Smooth muscle cell (in vitro differentiated cells): ENCODE data around the gene ETV6. TPM values are rescaled to one million over a fixed set of nuclear protein-coding genes. Genes with fewer than 3 reads are reported as not detected.

Source experiments
- DNase-seq: peaks from one replicate; lab custom pipeline; 2025; ENCODE audit not compliant: unreplicated experiment; lab: John Stamatoyannopoulos, UW
- H2AFZ ChIP-seq: fragments of 200-600 bp; sonication (generic); 2 replicates; pipeline ENCODE4 v1.6.0; 2016; ENCODE audit warnings: antibody characterized with exemption, low read depth, mild to moderate bottlenecking
- H3F3A ChIP-seq: fragments of 200-600 bp; sonication (generic); 2 replicates; pipeline ENCODE4 v1.6.0; 2017; ENCODE audit warnings: antibody characterized with exemption, low read depth
- H3K27ac ChIP-seq: fragments of 200-600 bp; sonication (generic); 2 replicates; pipeline ENCODE4 v1.5.1; 2016; ENCODE audit warnings: low read depth, mild to moderate bottlenecking
- H3K27me3 ChIP-seq: fragments of 200-600 bp; sonication (generic); 2 replicates; pipeline ENCODE4 v1.6.1; 2016; ENCODE audit warnings: low read depth, mild to moderate bottlenecking
- H3K36me3 ChIP-seq: fragments of 200-600 bp; sonication (generic); 2 replicates; pipeline ENCODE4 v1.5.1; 2016; ENCODE audit warnings: low read depth
- H3K4me1 ChIP-seq: fragments of 200-600 bp; sonication (generic); 2 replicates; pipeline ENCODE4 v1.5.1; 2016; ENCODE audit warnings: low read depth
- H3K4me2 ChIP-seq: fragments of 200-600 bp; sonication (generic); 2 replicates; pipeline ENCODE4 v1.6.0; 2016; ENCODE audit warnings: mild to moderate bottlenecking
- H3K4me3 ChIP-seq: fragments of 200-600 bp; sonication (generic); 2 replicates; pipeline ENCODE4 v1.5.1; 2016; ENCODE audit warnings: mild to moderate bottlenecking
- H3K79me2 ChIP-seq: fragments of 200-600 bp; sonication (generic); 2 replicates; pipeline ENCODE4 v1.6.0; 2016; ENCODE audit warnings: low read depth, mild to moderate bottlenecking
- H3K9ac ChIP-seq: fragments of 200-600 bp; sonication (generic); 2 replicates; pipeline ENCODE4 v1.6.0; 2016; ENCODE audit warnings: low read depth
- H3K9me3 ChIP-seq: fragments of 200-600 bp; sonication (generic); replicated peaks from 2 replicates; pipeline ENCODE4 v1.5.1; 2016; ENCODE audit warnings: low read depth
- H4K20me1 ChIP-seq: fragments of 200-600 bp; sonication (generic); 2 replicates; pipeline ENCODE4 v1.6.0; 2016; ENCODE audit warnings: low read depth
- CTCF ChIP-seq: fragments of 200-600 bp; sonication (generic); IDR thresholded peaks from 2 replicates; pipeline ENCODE4 v1.5.1; 2017; ENCODE audit warnings: borderline replicate concordance, mild to moderate bottlenecking, antibody characterized with exemption; ENCODE audit not compliant: insufficient read depth, poor library complexity, severe bottlenecking
- WGBS: methylation state at CpG from one replicate; pipeline ENCODE4 v1.1.7; 2016; ENCODE audit warnings: low lambda C conversion rate; 5-methylcytosine and 5-hydroxymethylcytosine counted together
- polyA plus RNA-seq: library from polyadenylated mRNA; unstranded; fragments of >200 nt; fragmentation: Nextera tagmentation; extraction: Ambion mirVana; gene quantifications from 2 replicates; pipeline ENCODE4 v1.2.1, GENCODE V29; 2016
- total RNA-seq: library from RNA; depleted of rRNA; stranded (reverse); fragments of >200 nt; gene quantifications from 2 replicates; pipeline ENCODE4 v1.2.3, GENCODE V29; 2014

The ETV6 gene
- total and polyA plus RNA-seq, 2 experiments from 2014 or later: 11.5 to 23.8 TPM

DNA sequence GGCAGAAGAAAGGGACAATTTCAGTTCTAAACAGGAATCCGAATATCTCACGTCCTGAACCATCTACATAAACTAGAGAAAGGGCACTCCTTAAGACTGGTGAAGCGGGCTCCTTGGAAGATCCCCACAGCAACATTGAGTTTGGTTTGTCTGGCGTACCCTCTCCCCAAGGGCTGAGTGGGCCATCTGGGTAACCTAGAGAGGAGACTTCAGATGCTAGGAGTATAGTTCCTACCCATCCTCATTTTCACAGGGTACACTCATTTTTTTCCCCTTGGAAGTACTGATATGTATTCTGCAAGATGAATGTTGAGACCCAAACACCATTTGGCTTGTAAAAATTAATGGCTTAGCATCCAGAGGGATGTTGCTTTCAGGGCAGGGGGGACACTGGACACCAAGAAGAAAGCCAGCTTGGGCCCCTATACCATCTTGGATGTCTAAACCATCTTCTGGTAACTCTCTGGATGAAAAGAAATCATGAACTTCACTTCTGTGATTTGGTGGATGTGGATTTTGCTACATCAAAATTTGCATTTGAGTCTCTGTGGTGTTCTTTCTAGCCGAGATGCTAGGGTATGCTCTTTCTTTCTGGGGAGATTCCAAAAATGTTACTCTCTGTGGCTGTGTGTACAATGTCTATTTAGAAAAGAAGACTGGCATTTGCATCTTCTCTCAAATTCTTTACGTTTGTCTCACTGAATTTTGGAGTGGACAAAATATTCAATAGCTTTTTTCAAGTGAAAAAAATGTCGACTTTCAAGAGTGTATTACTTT is 97.7 kb downstream of the ETV6 start:
- Histone ChIP-seq H3K9me3 (no peaks in the 10 kb centered on the region), H3K4me3 (no peak overlapping the region), H3K4me1 (peaks cover 21% of the 10 kb centered on the region), H3K27ac (peak overlapping the region; percentile 81), H3F3A (peaks cover 32% of the 10 kb centered on the region), H2AFZ (no peak overlapping the region), H3K27me3 (no peaks in the 10 kb centered on the region), H4K20me1 (peaks cover 39% of the 10 kb centered on the region), H3K9ac (no peak overlapping the region), H3K79me2 (peaks cover 72% of the 10 kb centered on the region), H3K4me2 (no peak overlapping the region), H3K36me3 (no peaks in the 10 kb centered on the region)
- 97% methylated on average over 7 of the region's 7 CpGs for WGBS
- TF ChIP-seq CTCF: no peak
- no peak for DNase-seq

- H3K27ac ChIP-seq: peak overlapping the region; percentile 81
- peaks cover 69% of the 10 kb centered on the region for H3K79me2 ChIP-seq
- H3K9me3 ChIP-seq: no peaks in the 10 kb centered on the region
- H3K9ac ChIP-seq: no peak overlapping the region
- H3F3A ChIP-seq: peaks cover 31% of the 10 kb centered on the region
- H3K4me2 ChIP-seq: no peak overlapping the region
- 86% methylated on average over 3 of the region's 3 CpGs for WGBS
- DNase-seq: no peak
- peaks cover 32% of the 10 kb centered on the region for H4K20me1 ChIP-seq
- TF ChIP-seq CTCF: no peak
- no peak overlapping the region for H3K4me3 ChIP-seq
- peaks cover 19% of the 10 kb centered on the region for H3K4me1 ChIP-seq
- H3K27me3 ChIP-seq: no peaks in the 10 kb centered on the region
- no peak overlapping the region for H2AFZ ChIP-seq
- H3K36me3 ChIP-seq: no peaks in the 10 kb centered on the region
Measured at GRCh38 chr12:11747969-11748368, 98.5 kb downstream of the ETV6 start.

GRCh38 chr12:11748903-11749302 is 99.4 kb downstream of the ETV6 start:
- DNase-seq: no peak
- H3K4me1 ChIP-seq: peaks cover 10% of the 10 kb centered on the region
- no peaks in the 10 kb centered on the region for H3K36me3 ChIP-seq

More at GRCh38 chr12:11748903-11749302, 99.4 kb downstream of the ETV6 start:
- WGBS: 98% methylated on average over 6 of the region's 6 CpGs
- no peaks in the 10 kb centered on the region for H3K27me3 ChIP-seq
- H3K9ac ChIP-seq: no peak overlapping the region
- no peaks in the 10 kb centered on the region for H3K9me3 ChIP-seq
- no peak overlapping the region for H3K4me3 ChIP-seq
- H3K4me2 ChIP-seq: no peak overlapping the region
- H3F3A ChIP-seq: peaks cover 23% of the 10 kb centered on the region
- peaks cover 26% of the 10 kb centered on the region for H4K20me1 ChIP-seq
- no peak for TF ChIP-seq CTCF
- H3K79me2 ChIP-seq: peaks cover 68% of the 10 kb centered on the region
- no peak overlapping the region for H3K27ac ChIP-seq
- no peak overlapping the region for H2AFZ ChIP-seq
